ENCODE measurements around the gene GNL3L. TPM values are rescaled to one million over a fixed set of nuclear protein-coding genes. Genes with fewer than 3 reads are reported as not detected.
"Not testable (repeated sequence)": the region's sequence is repeated elsewhere in the genome, so short reads cannot be mapped to it uniquely, and the experiment has no call there.

The GNL3L gene
- polyA plus RNA-seq, 5 donors, result 13.5 to 23.6 (median 17.1) TPM

GRCh38 chrX:54555006-54555405, 25.0 kb downstream of the GNL3L start:
- DNase-seq, result not testable (repeated sequence)

- no peak for DNase-seq
Measured at GRCh38 chrX:54560411-54560810, 30.4 kb downstream of the GNL3L start.

GRCh38 chrX:54561622-54562021, 31.6 kb downstream of the GNL3L start:
- DNase-seq, result no peak

GRCh38 chrX:54564936-54565335, 34.9 kb downstream of the GNL3L start:
- no peak for DNase-seq

- no peak for DNase-seq
Measured at GRCh38 chrX:54570332-54570731, 40.3 kb downstream of the GNL3L start.

DNA sequence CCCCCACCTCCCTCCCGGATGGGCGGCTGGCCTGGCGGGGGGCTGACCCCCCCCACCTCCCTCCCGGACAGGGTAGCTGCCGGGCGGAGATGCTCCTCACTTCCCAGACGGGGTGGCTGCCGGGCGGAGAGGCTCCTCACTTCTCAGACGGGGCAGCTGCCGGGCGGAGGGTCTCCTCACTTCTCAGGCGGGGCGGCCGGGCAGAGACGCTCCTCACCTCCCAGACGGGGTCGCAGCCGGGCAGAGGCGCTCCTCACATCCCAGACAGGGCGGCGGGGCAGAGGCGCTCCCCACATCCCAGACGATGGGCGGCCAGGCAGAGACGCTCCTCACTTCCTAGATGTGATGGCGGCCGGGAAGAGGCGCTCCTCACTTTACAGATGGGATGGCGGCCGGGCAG, 42.6 kb downstream of the GNL3L start:
- DNase-seq, result not testable (repeated sequence)

DNA sequence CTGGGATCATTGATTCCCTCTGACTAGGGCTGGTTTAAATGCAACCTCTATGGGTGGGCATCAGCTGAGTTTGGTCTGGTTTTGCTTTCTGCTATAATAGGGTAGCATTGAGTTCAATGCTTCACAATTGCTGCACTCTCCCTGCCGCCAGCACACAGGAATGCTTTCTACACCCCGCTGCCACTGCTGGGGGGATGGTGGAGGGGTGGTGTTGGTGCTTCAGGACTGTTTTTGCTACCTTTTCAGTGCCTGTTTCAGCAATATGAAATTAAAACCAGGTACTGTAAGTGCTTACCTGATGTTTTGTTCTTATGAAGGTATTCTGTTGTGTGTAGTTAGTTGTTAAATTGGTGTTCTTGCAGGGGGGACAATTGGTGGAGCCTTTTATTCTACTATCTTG, 67.7 kb downstream of the GNL3L start:
- DNase-seq, result no peak

- no peak for DNase-seq
Measured at GRCh38 chrX:54602563-54602962, 72.5 kb downstream of the GNL3L start.

Other genes starting within 250 kb of the GNL3L start
- gene WNK3, start 172.2 kb upstream of the GNL3L start, polyA plus RNA-seq (ENCODE audit: insufficient read depth in 1 of 5, insufficient read length in 5 of 5, low replicate concordance in 1 of 5), result 1 to 10 TPM; 3.6 to 6.2 (median 5.5) TPM
- 10 to 100 TPM; 37.6 to 50.0 (median 43.8) TPM for gene TSR2, start 89.8 kb upstream of the GNL3L start, polyA plus RNA-seq (ENCODE audit: insufficient read depth in 1 of 5, insufficient read length in 5 of 5, low replicate concordance in 1 of 5)
- 10 to 100 TPM; 13.4 to 21.7 (median 17.9) TPM for gene FGD1, start 34.0 kb upstream of the GNL3L start, polyA plus RNA-seq (ENCODE audit: insufficient read depth in 1 of 5, insufficient read length in 5 of 5, low replicate concordance in 1 of 5)